Nephron (organoid): ENCODE results near the gene PILRA.
"Not testable (repeated sequence)": the region's sequence is repeated elsewhere in the genome, so short reads cannot be mapped to it uniquely, and the experiment has no call there.

Experiments
- H3K27ac Mint-ChIP-seq, 3 experiments: 2 replicates each; pipeline ENCODE4 v1.8.0; 2020; ENCODE audit warnings: mixed read lengths in 3 of 3, mild to moderate bottlenecking in 2 of 3, moderate library complexity in 1 of 3
- H3K27me3 Mint-ChIP-seq: 2 replicates; pipeline ENCODE4 v1.8.0; 2021; ENCODE audit warnings: low read depth, mild to moderate bottlenecking, moderate library complexity, mixed read lengths
- H3K36me3 Mint-ChIP-seq: 2 replicates; pipeline ENCODE4 v1.8.0; 2020; ENCODE audit warnings: low read depth, mixed read lengths
- H3K4me1 Mint-ChIP-seq: 2 replicates; pipeline ENCODE4 v1.8.0; 2020; ENCODE audit warnings: mixed read lengths
- H3K4me3 Mint-ChIP-seq, 3 experiments: 2 replicates each; pipeline ENCODE4 v1.8.0; 2020; ENCODE audit warnings: mild to moderate bottlenecking in 3 of 3, mixed read lengths in 3 of 3, moderate library complexity in 2 of 3
- H3K9me3 Mint-ChIP-seq: 2 replicates; pipeline ENCODE4 v1.8.0; 2020; ENCODE audit warnings: mixed read lengths
- CTCF ChIP-seq, 3 experiments: fragments of 200-600 bp; sonication (generic); IDR thresholded peaks; one replicate each; pipeline ENCODE4 v1.5.0; 2021; ENCODE audit warnings: antibody characterized with exemption in 3 of 3; ENCODE audit not compliant: unreplicated experiment in 3 of 3

PILRA gene

GRCh38 chr7:100358857-100359212, 14.5 kb upstream of the PILRA start:
- Mint-ChIP-seq H3K27ac (no peak overlapping the region), H3K27me3 (no peaks in the 10 kb centered on the region), H3K9me3 (no peaks in the 10 kb centered on the region), H3K4me3 (no peak overlapping the region), H3K4me1 (no peaks in the 10 kb centered on the region), H3K36me3 (peaks cover 63% of the 10 kb centered on the region)
- no peak for TF ChIP-seq CTCF (IDR thresholded peaks at IDR 0.05; ENCODE audit: unreplicated experiment in 3 of 3)

DNA sequence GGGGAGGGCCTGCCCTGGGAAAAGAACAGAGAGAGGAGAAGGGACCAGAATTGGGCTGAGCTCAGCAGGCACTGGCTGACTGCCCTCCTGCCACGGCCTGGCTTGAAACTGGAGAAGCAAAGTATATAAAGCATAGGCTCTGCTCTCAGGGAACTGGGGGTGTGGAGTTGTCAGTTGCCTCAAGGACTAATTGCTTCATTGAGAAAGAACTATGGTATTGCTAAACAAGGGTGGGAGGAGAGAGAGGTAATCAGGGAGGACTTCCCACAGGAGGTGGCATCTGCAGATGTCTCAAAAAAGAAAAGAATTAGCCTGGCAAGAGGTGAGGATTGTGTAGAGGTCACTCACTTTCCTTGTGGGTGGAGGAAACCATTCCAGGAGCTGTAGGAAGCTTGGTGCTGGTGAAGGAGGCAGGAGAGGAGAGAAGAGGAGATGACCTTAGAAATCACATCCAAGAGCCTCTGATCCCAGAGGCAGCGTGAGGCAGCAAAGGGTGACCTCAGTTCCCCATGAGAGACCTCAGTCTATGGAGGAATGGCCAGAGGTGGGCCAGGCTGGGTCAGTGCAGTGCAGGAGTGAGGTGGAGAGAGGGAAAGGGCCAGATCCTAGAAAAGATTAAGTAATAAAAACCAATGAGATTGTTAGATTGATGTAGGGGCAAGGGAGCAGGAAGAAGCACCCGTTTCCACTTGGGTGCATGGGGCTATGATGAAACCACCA, 13.0 kb upstream of the PILRA start:
- H3K36me3 Mint-ChIP-seq = peaks cover 70% of the 10 kb centered on the region
- H3K4me3 Mint-ChIP-seq = no peak overlapping the region
- H3K9me3 Mint-ChIP-seq = no peaks in the 10 kb centered on the region
- no peaks in the 10 kb centered on the region for H3K4me1 Mint-ChIP-seq
- no peak for TF ChIP-seq CTCF (IDR thresholded peaks at IDR 0.05; ENCODE audit: unreplicated experiment in 3 of 3)
- H3K27me3 Mint-ChIP-seq = no peaks in the 10 kb centered on the region
- no peak overlapping the region for H3K27ac Mint-ChIP-seq

DNA sequence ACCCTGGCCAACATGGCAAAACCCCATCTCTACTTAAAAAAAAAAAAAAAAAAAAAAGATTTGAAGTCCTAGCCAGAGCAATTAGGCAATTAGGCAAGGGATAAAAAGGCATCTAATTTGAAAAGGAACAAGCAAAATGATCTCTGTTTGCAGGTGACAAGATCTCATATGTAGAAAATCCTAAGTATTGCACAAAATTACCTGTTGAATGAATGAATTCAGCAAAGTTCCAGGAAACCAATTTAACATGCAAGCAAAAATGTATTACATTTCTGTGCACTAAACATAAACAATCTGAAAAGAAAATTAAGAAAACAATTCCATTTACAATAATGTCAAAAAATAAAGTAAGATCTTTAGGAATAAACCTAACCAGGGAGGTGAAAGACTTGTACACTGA, 10.2 kb upstream of the PILRA start:
- Mint-ChIP-seq H3K4me3 (no peak overlapping the region), H3K4me1 (no peaks in the 10 kb centered on the region), H3K9me3 (no peaks in the 10 kb centered on the region), H3K36me3 (peaks cover 75% of the 10 kb centered on the region), H3K27ac (no peak overlapping the region), H3K27me3 (no peaks in the 10 kb centered on the region)
- TF ChIP-seq CTCF (IDR thresholded peaks at IDR 0.05; ENCODE audit: unreplicated experiment in 3 of 3) = no peak

DNA sequence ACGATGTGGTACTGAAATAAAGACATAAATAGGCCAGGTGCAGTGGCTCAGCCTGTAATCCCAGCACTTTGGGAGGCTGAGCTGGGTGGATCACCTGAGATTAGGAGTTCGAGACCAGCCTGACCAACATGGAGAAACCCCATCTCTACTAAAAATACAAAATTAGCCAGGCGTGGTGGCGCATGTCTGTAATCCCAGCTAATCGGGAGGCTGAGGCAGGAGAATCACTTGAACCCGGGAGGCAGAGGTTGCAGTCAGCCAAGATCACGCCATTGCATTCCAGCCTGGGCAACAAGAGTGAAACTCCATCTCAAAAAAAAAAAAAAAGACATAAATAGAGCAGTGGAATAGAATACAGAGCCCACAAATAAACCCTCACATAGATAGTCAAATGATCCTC, 9.5 kb upstream of the PILRA start:
- H3K36me3 Mint-ChIP-seq = peaks cover 70% of the 10 kb centered on the region
- not testable (repeated sequence) for H3K27me3 Mint-ChIP-seq, H3K4me1 Mint-ChIP-seq, H3K4me3 Mint-ChIP-seq, H3K9me3 Mint-ChIP-seq, H3K27ac Mint-ChIP-seq

DNA sequence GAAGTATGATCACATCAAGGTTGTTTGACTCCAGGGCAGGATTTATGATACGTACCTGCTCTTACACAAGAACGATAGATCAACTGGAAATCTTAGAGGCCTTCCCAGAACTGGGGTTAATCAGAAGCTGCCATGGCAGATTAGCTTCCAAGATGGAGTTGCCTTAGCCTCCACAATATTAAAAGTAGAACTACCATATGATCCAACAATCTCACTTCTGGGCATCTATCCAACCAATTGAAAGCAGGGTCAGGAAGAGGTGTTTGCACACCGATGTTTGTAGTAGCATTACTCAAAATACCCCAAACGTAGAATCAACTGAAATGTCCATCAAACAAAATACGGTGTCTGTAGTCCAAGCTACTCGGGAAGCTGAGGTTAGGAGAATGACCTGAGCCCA, 8.8 kb upstream of the PILRA start:
- Mint-ChIP-seq H3K9me3 (no peaks in the 10 kb centered on the region), H3K36me3 (peaks cover 65% of the 10 kb centered on the region), H3K27me3 (no peaks in the 10 kb centered on the region), H3K27ac (no peak overlapping the region), H3K4me3 (no peak overlapping the region), H3K4me1 (no peaks in the 10 kb centered on the region)
- TF ChIP-seq CTCF (IDR thresholded peaks at IDR 0.05; ENCODE audit: unreplicated experiment in 3 of 3) = no peak

GRCh38 chr7:100365998-100366367, 7.3 kb upstream of the PILRA start:
- not testable (repeated sequence) for H3K9me3 Mint-ChIP-seq, H3K27ac Mint-ChIP-seq, H3K27me3 Mint-ChIP-seq, H3K4me1 Mint-ChIP-seq, H3K4me3 Mint-ChIP-seq
- H3K36me3 Mint-ChIP-seq = peaks cover 53% of the 10 kb centered on the region

- Mint-ChIP-seq H3K36me3 (peaks cover 48% of the 10 kb centered on the region), H3K4me3 (no peak overlapping the region), H3K27me3 (no peaks in the 10 kb centered on the region), H3K27ac (no peak overlapping the region), H3K4me1 (no peaks in the 10 kb centered on the region), H3K9me3 (no peaks in the 10 kb centered on the region)
- no peak for TF ChIP-seq CTCF (IDR thresholded peaks at IDR 0.05; ENCODE audit: unreplicated experiment in 3 of 3)
These were observed 6.7 kb upstream of the PILRA start for GRCh38 chr7:100366411-100367250.
